HCT116 (cell line): Measurements from ENCODE around the gene INPP5F. TPM values are rescaled to one million over a fixed set of nuclear protein-coding genes. Genes with fewer than 3 reads are reported as not detected.

Experiments used
- ATAC-seq: fragments of 200-7000 bp; cut with Tn5 transposase; 2 replicates; pipeline ENCODE4 v1.9.1; 2020; ENCODE audit warnings: mild to moderate bottlenecking, moderate library complexity
- BruUV-seq: library from RNA; stranded (reverse); fragments of 400-500 nt; replicated peaks from 2 replicates; lab custom pipeline; 2021; lab: Mats Ljungman, UMichigan
- CTCF ChIA-PET: fragments of 300-600 bp; sonication (Branson Sonifier 250); formaldehyde crosslinking; loops from one replicate; lab custom pipeline; 2021; ENCODE audit warnings: antibody characterized with exemption; lab: Charles Lee
- POLR2A ChIA-PET: fragments of 300-600, 350-600 bp; sonication (Branson Sonifier 250); formaldehyde crosslinking; loops from one replicate; lab custom pipeline; 2021; ENCODE audit warnings: antibody characterized with exemption; lab: Charles Lee
- RAD21 ChIA-PET, 2 experiments: fragments of 300-600 bp; sonication (Branson Sonifier 250); formaldehyde crosslinking; loops; one replicate each; lab custom pipeline; 2023; ENCODE audit warnings: low total read pairs in 2 of 2; ENCODE audit not compliant: uncharacterized antibody in 2 of 2, unreplicated experiment in 2 of 2, low non-redundant PET in 1 of 2; lab: Charles Lee
- DNase-seq: peaks from one replicate; pipeline ENCODE4 v3.0.0-alpha.2; 2010; ENCODE audit warnings: low read depth, low spot score
- H2AFZ ChIP-seq: fragments of 200-600 bp; shearing (Covaris generic), sonication (generic); 2 replicates; pipeline ENCODE4 v1.6.1; 2017; ENCODE audit warnings: low read depth, mixed run types, mixed read lengths, antibody characterized with exemption, low read length; ENCODE audit not compliant: poor library complexity, severe bottlenecking
- H3K27ac ChIP-seq: 2 replicates; pipeline ENCODE4 v1.5.1; 2012; ENCODE audit warnings: low read depth, low read length
- H3K27me3 ChIP-seq: fragments of 200-600 bp; sonication (generic); 2 replicates; pipeline ENCODE4 v1.6.1; 2016; ENCODE audit warnings: mixed run types, low read length, mixed read lengths; ENCODE audit not compliant: insufficient read depth
- H3K36me3 ChIP-seq, 2 experiments: fragments of 200-500 bp in 1 of 2; fragments of 200-600 bp in 1 of 2; sonication (Bioruptor generic) in 1 of 2; sonication (generic) in 1 of 2; 2 replicates each; pipeline versions ENCODE4 v1.5.1 to v1.6.1; 2014 to 2016; ENCODE audit warnings: low read length in 2 of 2, inconsistent platforms in 1 of 2, mixed read lengths in 1 of 2, mixed run types in 1 of 2; ENCODE audit not compliant: insufficient read depth in 2 of 2, control insufficient read depth in 1 of 2
- H3K4me1 ChIP-seq, 2 experiments: fragments of 200-600 bp in 1 of 2; sonication (generic) in 1 of 2; 2 replicates each; pipeline versions ENCODE4 v1.5.1 to v1.6.1; 2012 to 2017; ENCODE audit warnings: low read length in 2 of 2, inconsistent platforms in 1 of 2, mild to moderate bottlenecking in 1 of 2, mixed read lengths in 1 of 2, mixed run types in 1 of 2, moderate library complexity in 1 of 2; ENCODE audit not compliant: insufficient read depth in 2 of 2, control insufficient read depth in 1 of 2
- H3K4me2 ChIP-seq: fragments of 200-600 bp; sonication (generic); 2 replicates; pipeline ENCODE4 v1.6.1; 2017; ENCODE audit warnings: mixed run types, low read length, mixed read lengths
- H3K4me3 ChIP-seq, 2 experiments: fragments of 200-600 bp in 1 of 2; sonication (generic) in 1 of 2; replicated peaks in 1 of 2; 2 replicates each; pipeline ENCODE4 v1.5.1; 2011 to 2016; ENCODE audit warnings: low read length in 2 of 2, control low read depth in 1 of 2, low read depth in 1 of 2, mild to moderate bottlenecking in 1 of 2, mixed read lengths in 1 of 2, mixed run types in 1 of 2
- H3K79me2 ChIP-seq: fragments of 200-600 bp; sonication (generic); 2 replicates; pipeline ENCODE4 v1.6.1; 2017; ENCODE audit warnings: mild to moderate bottlenecking, mixed run types, low read length, moderate library complexity, mixed read lengths; ENCODE audit not compliant: insufficient read depth
- H3K9ac ChIP-seq: fragments of 200-600 bp; sonication (generic); 2 replicates; pipeline ENCODE4 v1.6.1; 2016; ENCODE audit warnings: low read length, mixed read lengths
- H3K9me2 ChIP-seq: fragments of 200-600 bp; sonication (generic), shearing (Covaris generic); 2 replicates; pipeline ENCODE4 v1.6.1; 2017; ENCODE audit warnings: mixed run types, mild to moderate bottlenecking, moderate library complexity; ENCODE audit not compliant: insufficient read depth
- H3K9me3 ChIP-seq, 2 experiments: fragments of 200-500 bp in 1 of 2; fragments of 200-600 bp in 1 of 2; sonication (Bioruptor generic) in 1 of 2; sonication (generic) in 1 of 2; 2 replicates each; pipeline ENCODE4 v1.6.1; 2014 to 2017; ENCODE audit warnings: low read length in 2 of 2, mixed read lengths in 2 of 2, inconsistent platforms in 1 of 2, low read depth in 1 of 2, mild to moderate bottlenecking in 1 of 2, mixed run types in 1 of 2, moderate library complexity in 1 of 2; ENCODE audit not compliant: control insufficient read depth in 1 of 2, insufficient read depth in 1 of 2
- H4K20me1 ChIP-seq: fragments of 200-600 bp; sonication (generic), shearing (Covaris generic); 2 replicates; pipeline ENCODE4 v1.6.1; 2017; ENCODE audit warnings: mixed run types, mild to moderate bottlenecking, moderate library complexity; ENCODE audit not compliant: insufficient read depth
- CBX3 ChIP-seq: IDR thresholded peaks from 2 replicates; pipeline ENCODE4 v1.6.1; 2012; ENCODE audit warnings: low read depth
- CEBPB ChIP-seq: IDR thresholded peaks from 2 replicates; pipeline ENCODE4 v1.6.1; 2012; ENCODE audit warnings: low read depth
- EGR1 ChIP-seq: IDR thresholded peaks from 2 replicates; pipeline ENCODE4 v1.6.1; 2012; ENCODE audit warnings: low read depth
- ELF1 ChIP-seq: IDR thresholded peaks from 2 replicates; pipeline ENCODE4 v1.6.1; 2012; ENCODE audit warnings: low read depth, borderline replicate concordance
- EZH2 ChIP-seq: fragments of 200-600 bp; sonication (generic); IDR thresholded peaks from 2 replicates; pipeline ENCODE4 v1.6.1; 2017; ENCODE audit warnings: antibody characterized with exemption, mixed run types
- FOSL1 ChIP-seq: IDR thresholded peaks from 2 replicates; pipeline ENCODE4 v1.6.1; 2012; ENCODE audit warnings: low read depth
- POLR2A ChIP-seq: IDR thresholded peaks from 2 replicates; pipeline ENCODE4 v1.7.0; 2011; ENCODE audit warnings: borderline replicate concordance; ENCODE audit not compliant: insufficient read depth, insufficient read length; ENCODE audit errors: extremely low read depth
- RAD21 ChIP-seq: IDR thresholded peaks from 2 replicates; pipeline ENCODE4 v1.6.1; 2012; ENCODE audit warnings: low read depth, mild to moderate bottlenecking
- SP1 ChIP-seq: IDR thresholded peaks from 2 replicates; pipeline ENCODE4 v1.6.1; 2012; ENCODE audit warnings: low read depth
- SRF ChIP-seq: IDR thresholded peaks from 2 replicates; pipeline ENCODE4 v1.6.1; 2012; ENCODE audit warnings: low read depth
- YY1 ChIP-seq: IDR thresholded peaks from 2 replicates; pipeline ENCODE4 v1.6.1; 2011; ENCODE audit warnings: low read length, low read depth, moderate library complexity, mild to moderate bottlenecking; ENCODE audit not compliant: insufficient replicate concordance; ENCODE audit errors: extremely low read depth
- ZFX ChIP-seq: fragments of 450-650 bp; IDR thresholded peaks from 2 replicates; pipeline ENCODE4 v1.6.1; 2017
- ZNF274 ChIP-seq: fragments of 200-500 bp; sonication (Bioruptor generic); IDR thresholded peaks from 2 replicates; pipeline ENCODE4 v1.6.1; 2014; ENCODE audit warnings: mild to moderate bottlenecking, low read depth, low read length, inconsistent platforms
- intact Hi-C: fragments of 100-400 bp; cut with micrococcal nuclease; formaldehyde crosslinking; loops from 2 replicates; pipeline ENCODE4 v1.10.0; 2022
- total RNA-seq: library from RNA; stranded (reverse); gene quantifications from one replicate; pipeline ENCODE4 v1.2.1, GENCODE V29; 2021; ENCODE audit not compliant: unreplicated experiment
- TF ChIP-seq, protein P1 (sequence below): IDR thresholded peaks from 2 replicates; pipeline ENCODE4 v1.6.1; 2011; ENCODE audit warnings: mild to moderate bottlenecking, low read length, moderate library complexity; ENCODE audit not compliant: insufficient replicate concordance; ENCODE audit errors: extremely low read depth
- TF ChIP-seq, protein P2 (sequence below): IDR thresholded peaks from 2 replicates; pipeline ENCODE4 v1.6.1; 2012
- TF ChIP-seq, protein P3 (sequence below): IDR thresholded peaks from 2 replicates; pipeline ENCODE4 v1.6.1; 2012; ENCODE audit warnings: low read depth
- TF ChIP-seq, protein P4 (sequence below), 3 experiments: fragments of 200-600 bp in 1 of 3; sonication (generic) in 1 of 3; IDR thresholded peaks in 2 of 3; conservative IDR thresholded peaks in 1 of 3; 2 replicates each; pipeline ENCODE4 v1.5.1; 2012 to 2017; ENCODE audit warnings: low read depth in 2 of 3, low read length in 2 of 3, antibody characterized with exemption in 1 of 3, borderline replicate concordance in 1 of 3, control low read depth in 1 of 3, mild to moderate bottlenecking in 1 of 3, mixed read lengths in 1 of 3, mixed run types in 1 of 3, moderate library complexity in 1 of 3; ENCODE audit not compliant: insufficient read depth in 1 of 3

INPP5F gene
- total RNA-seq, 1 experiment from 2014 or later: 21.6 TPM

DNA sequence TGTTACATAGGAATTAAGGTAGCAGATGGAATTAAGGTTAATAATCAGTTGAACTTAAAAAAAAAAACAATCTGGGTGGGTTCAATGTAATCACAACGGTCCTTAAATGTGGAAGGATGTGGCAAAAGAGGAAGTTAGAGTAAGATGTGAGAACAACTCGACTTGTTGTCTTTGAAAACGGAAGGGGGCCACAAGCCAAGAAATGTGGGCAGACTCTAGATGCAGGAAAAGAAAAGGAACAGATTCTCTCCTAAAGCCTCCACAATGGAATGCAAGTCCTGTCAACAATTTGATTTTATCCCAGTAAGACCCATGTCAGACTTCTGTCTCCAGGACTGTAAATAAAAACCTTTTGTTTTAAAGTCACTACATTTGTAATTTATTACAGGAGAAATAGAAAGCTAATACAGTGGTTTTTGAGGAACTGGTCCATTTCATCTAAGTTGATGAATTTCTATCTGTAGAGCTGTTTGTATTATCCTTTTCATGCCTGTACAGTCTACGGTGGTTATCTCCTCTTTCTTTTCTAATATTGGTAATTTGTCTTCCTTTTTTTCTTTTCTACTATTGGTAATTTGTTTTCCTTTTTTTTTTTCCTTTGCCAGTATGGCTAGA, 138.2 kb downstream of the INPP5F start (continued):
- TF ChIP-seq, protein P1, sequence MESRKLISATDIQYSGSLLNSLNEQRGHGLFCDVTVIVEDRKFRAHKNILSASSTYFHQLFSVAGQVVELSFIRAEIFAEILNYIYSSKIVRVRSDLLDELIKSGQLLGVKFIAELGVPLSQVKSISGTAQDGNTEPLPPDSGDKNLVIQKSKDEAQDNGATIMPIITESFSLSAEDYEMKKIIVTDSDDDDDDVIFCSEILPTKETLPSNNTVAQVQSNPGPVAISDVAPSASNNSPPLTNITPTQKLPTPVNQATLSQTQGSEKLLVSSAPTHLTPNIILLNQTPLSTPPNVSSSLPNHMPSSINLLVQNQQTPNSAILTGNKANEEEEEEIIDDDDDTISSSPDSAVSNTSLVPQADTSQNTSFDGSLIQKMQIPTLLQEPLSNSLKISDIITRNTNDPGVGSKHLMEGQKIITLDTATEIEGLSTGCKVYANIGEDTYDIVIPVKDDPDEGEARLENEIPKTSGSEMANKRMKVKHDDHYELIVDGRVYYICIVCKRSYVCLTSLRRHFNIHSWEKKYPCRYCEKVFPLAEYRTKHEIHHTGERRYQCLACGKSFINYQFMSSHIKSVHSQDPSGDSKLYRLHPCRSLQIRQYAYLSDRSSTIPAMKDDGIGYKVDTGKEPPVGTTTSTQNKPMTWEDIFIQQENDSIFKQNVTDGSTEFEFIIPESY: no peak
- no peak for TF ChIP-seq ZNF274
- no peak for TF ChIP-seq ZFX
- TF ChIP-seq CEBPB: no peak
- TF ChIP-seq FOSL1: no peak
- no peak for TF ChIP-seq SP1
- TF ChIP-seq, protein P2, sequence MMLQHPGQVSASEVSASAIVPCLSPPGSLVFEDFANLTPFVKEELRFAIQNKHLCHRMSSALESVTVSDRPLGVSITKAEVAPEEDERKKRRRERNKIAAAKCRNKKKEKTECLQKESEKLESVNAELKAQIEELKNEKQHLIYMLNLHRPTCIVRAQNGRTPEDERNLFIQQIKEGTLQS: no peak
- TF ChIP-seq CBX3: no peak

DNA sequence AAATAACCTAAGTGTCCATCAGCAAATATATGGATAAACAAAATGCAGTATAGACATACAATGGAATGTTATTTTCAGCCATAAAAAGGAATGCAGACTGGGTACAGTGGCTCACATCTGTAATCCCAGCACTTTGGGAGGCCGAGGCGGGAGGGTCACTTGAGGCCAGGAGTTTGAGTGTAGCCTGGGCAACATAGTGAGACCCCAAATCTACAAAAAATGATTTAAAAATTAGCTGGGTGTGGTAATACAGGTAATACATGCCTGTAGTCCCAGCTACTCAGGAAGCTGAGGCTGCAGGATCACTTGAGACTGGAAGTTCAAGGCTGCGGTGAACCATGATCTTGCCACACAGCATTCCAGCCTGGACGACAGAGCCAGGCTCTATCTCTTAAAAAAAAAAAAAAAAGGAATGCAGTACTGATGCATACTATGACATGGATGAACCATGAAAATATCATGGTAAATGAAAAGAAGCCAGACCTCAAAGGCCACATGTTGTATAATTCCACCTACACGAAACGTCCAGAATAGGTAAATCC, 139.9 kb downstream of the INPP5F start:
- intact Hi-C loops: no loop called here
- CTCF ChIA-PET: no interaction called here
- Histone ChIP-seq H3K9me2 (no peaks in the 10 kb centered on the region), H3K27ac (no peak overlapping the region), H4K20me1 (peaks cover 71% of the 10 kb centered on the region; the same call in 1 of the 2 replicates), H3K27me3 (no peaks in the 10 kb centered on the region), H3K4me3 (no peak overlapping the region), H3K36me3 (no peaks in the 10 kb centered on the region), H3K4me2 (no peak overlapping the region), H3K79me2 (peaks cover 100% of the 10 kb centered on the region), H2AFZ (no peak overlapping the region), H3K9ac (no peak overlapping the region), H3K9me3 (no peaks in the 10 kb centered on the region), H3K4me1 (peaks cover 0 to 3% of the 10 kb centered on the region in 2 experiments; a peak in 2 of 4 replicates)
- RAD21 ChIA-PET: interaction anchor here in 1 of 2 experiments (0.7 kb wide), 1 partner anchor 146 kb away, joined by 4 read pairs; no protein-coding TSS in a partner anchor
- BruUV-seq: no TSS peak
- POLR2A ChIA-PET: no interaction called here
- no peak for ATAC-seq
- no peak for DNase-seq
- TF ChIP-seq SRF (no peak), POLR2A (no peak), RAD21 (no peak), EZH2 (no peak), EGR1 (no peak), ZNF274 (no peak), YY1 (no peak), SP1 (no peak), FOSL1 (no peak), ELF1 (no peak)
- TF ChIP-seq, protein P3, sequence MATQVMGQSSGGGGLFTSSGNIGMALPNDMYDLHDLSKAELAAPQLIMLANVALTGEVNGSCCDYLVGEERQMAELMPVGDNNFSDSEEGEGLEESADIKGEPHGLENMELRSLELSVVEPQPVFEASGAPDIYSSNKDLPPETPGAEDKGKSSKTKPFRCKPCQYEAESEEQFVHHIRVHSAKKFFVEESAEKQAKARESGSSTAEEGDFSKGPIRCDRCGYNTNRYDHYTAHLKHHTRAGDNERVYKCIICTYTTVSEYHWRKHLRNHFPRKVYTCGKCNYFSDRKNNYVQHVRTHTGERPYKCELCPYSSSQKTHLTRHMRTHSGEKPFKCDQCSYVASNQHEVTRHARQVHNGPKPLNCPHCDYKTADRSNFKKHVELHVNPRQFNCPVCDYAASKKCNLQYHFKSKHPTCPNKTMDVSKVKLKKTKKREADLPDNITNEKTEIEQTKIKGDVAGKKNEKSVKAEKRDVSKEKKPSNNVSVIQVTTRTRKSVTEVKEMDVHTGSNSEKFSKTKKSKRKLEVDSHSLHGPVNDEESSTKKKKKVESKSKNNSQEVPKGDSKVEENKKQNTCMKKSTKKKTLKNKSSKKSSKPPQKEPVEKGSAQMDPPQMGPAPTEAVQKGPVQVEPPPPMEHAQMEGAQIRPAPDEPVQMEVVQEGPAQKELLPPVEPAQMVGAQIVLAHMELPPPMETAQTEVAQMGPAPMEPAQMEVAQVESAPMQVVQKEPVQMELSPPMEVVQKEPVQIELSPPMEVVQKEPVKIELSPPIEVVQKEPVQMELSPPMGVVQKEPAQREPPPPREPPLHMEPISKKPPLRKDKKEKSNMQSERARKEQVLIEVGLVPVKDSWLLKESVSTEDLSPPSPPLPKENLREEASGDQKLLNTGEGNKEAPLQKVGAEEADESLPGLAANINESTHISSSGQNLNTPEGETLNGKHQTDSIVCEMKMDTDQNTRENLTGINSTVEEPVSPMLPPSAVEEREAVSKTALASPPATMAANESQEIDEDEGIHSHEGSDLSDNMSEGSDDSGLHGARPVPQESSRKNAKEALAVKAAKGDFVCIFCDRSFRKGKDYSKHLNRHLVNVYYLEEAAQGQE: no peak
- TF ChIP-seq, protein P4, sequence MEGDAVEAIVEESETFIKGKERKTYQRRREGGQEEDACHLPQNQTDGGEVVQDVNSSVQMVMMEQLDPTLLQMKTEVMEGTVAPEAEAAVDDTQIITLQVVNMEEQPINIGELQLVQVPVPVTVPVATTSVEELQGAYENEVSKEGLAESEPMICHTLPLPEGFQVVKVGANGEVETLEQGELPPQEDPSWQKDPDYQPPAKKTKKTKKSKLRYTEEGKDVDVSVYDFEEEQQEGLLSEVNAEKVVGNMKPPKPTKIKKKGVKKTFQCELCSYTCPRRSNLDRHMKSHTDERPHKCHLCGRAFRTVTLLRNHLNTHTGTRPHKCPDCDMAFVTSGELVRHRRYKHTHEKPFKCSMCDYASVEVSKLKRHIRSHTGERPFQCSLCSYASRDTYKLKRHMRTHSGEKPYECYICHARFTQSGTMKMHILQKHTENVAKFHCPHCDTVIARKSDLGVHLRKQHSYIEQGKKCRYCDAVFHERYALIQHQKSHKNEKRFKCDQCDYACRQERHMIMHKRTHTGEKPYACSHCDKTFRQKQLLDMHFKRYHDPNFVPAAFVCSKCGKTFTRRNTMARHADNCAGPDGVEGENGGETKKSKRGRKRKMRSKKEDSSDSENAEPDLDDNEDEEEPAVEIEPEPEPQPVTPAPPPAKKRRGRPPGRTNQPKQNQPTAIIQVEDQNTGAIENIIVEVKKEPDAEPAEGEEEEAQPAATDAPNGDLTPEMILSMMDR (IDR thresholded peaks at IDR 0.05 in 2 of 3, conservative IDR thresholded peaks at IDR 0.05 in 1 of 3; ENCODE audit: borderline replicate concordance in 1 of 3, insufficient read depth in 1 of 3, low read depth in 2 of 3, low read length in 2 of 3): no peak
